ENCODE measurements around the gene BZW1. TPM values are rescaled to one million over a fixed set of nuclear protein-coding genes. Genes with fewer than 3 reads are reported as not detected.

Gene BZW1
- total RNA-seq, 1 donor from 2014 or later: 254 TPM

DNA sequence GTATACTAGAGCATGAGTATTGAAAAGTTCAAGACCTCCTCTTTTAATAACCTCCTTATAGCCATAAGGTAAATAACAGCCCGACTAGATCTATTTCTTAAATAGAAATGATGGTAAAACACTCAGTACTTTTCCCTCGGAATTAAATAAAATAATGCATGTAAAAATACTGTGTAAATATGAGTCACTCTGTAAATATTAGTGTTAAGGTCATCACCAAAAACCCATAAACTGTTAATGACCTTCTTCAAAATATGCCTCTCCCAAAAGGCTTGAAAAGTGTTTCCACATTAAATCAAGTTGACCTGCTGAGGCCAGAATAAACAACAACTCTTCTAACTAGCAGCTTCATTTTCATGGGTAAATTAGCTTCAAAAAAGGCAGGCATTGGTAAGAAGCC is 25.3 kb upstream of the BZW1 start:
- Mint-ChIP-seq H3K36me3 (no peaks in the 10 kb centered on the region), H3K27me3 (peaks cover 4% of the 10 kb centered on the region), H3K9me3 (no peaks in the 10 kb centered on the region), H3K4me3 (peak overlapping the region; percentile 17), H3K27ac (peak overlapping the region; percentile 96), H3K4me1 (ENCODE audit: unreplicated experiment) (peaks cover 12% of the 10 kb centered on the region)
- DNase-seq (ENCODE audit: extremely low spot score, unreplicated experiment): no peak
- TF ChIP-seq, protein P1, sequence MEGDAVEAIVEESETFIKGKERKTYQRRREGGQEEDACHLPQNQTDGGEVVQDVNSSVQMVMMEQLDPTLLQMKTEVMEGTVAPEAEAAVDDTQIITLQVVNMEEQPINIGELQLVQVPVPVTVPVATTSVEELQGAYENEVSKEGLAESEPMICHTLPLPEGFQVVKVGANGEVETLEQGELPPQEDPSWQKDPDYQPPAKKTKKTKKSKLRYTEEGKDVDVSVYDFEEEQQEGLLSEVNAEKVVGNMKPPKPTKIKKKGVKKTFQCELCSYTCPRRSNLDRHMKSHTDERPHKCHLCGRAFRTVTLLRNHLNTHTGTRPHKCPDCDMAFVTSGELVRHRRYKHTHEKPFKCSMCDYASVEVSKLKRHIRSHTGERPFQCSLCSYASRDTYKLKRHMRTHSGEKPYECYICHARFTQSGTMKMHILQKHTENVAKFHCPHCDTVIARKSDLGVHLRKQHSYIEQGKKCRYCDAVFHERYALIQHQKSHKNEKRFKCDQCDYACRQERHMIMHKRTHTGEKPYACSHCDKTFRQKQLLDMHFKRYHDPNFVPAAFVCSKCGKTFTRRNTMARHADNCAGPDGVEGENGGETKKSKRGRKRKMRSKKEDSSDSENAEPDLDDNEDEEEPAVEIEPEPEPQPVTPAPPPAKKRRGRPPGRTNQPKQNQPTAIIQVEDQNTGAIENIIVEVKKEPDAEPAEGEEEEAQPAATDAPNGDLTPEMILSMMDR (conservative IDR thresholded peaks at IDR 0.05): no peak

- TF ChIP-seq, protein P1 (conservative IDR thresholded peaks at IDR 0.05): no peak
- Mint-ChIP-seq H3K4me3 (peak overlapping the region; percentile 17), H3K4me1 (ENCODE audit: unreplicated experiment) (peaks cover 12% of the 10 kb centered on the region), H3K27ac (peak overlapping the region; percentile 96), H3K36me3 (no peaks in the 10 kb centered on the region), H3K27me3 (peaks cover 4% of the 10 kb centered on the region), H3K9me3 (no peaks in the 10 kb centered on the region)
- DNase-seq (ENCODE audit: extremely low spot score, unreplicated experiment): no peak
Observed at GRCh38 chr2:200786826-200787225, 24.9 kb upstream of the BZW1 start.

- H3K4me1 Mint-ChIP-seq (ENCODE audit: unreplicated experiment): peaks cover 12% of the 10 kb centered on the region
- no peaks in the 10 kb centered on the region for H3K36me3 Mint-ChIP-seq
- H3K27ac Mint-ChIP-seq: peak overlapping the region; percentile 96
- TF ChIP-seq, protein P1 (conservative IDR thresholded peaks at IDR 0.05): no peak
- no peaks in the 10 kb centered on the region for H3K9me3 Mint-ChIP-seq
- peaks cover 4% of the 10 kb centered on the region for H3K27me3 Mint-ChIP-seq
- peak overlapping the region; percentile 40 for H3K4me3 Mint-ChIP-seq
- no peak for DNase-seq (ENCODE audit: extremely low spot score, unreplicated experiment)
Observed at GRCh38 chr2:200787351-200788120, 24.2 kb upstream of the BZW1 start.

- no peaks in the 10 kb centered on the region for H3K36me3 Mint-ChIP-seq
- no peak for DNase-seq (ENCODE audit: extremely low spot score, unreplicated experiment)
- peaks cover 12% of the 10 kb centered on the region for H3K4me1 Mint-ChIP-seq (ENCODE audit: unreplicated experiment)
- no peaks in the 10 kb centered on the region for H3K9me3 Mint-ChIP-seq
- H3K4me3 Mint-ChIP-seq: no peak overlapping the region
- peaks cover 4% of the 10 kb centered on the region for H3K27me3 Mint-ChIP-seq
- peak overlapping the region; percentile 96 for H3K27ac Mint-ChIP-seq
- TF ChIP-seq, protein P1 (conservative IDR thresholded peaks at IDR 0.05): no peak
Observed at GRCh38 chr2:200788121-200788718, 23.5 kb upstream of the BZW1 start.

GRCh38 chr2:200790185-200790584 is 21.5 kb upstream of the BZW1 start:
- H3K4me3 Mint-ChIP-seq: no peak overlapping the region
- H3K27me3 Mint-ChIP-seq: peaks cover 4% of the 10 kb centered on the region
- no peaks in the 10 kb centered on the region for H3K9me3 Mint-ChIP-seq
- no peak overlapping the region for H3K27ac Mint-ChIP-seq
- H3K36me3 Mint-ChIP-seq: no peaks in the 10 kb centered on the region
- H3K4me1 Mint-ChIP-seq (ENCODE audit: unreplicated experiment): peaks cover 16% of the 10 kb centered on the region
- TF ChIP-seq, protein P1 (conservative IDR thresholded peaks at IDR 0.05): no peak
- no peak for DNase-seq (ENCODE audit: extremely low spot score, unreplicated experiment)
